Subcutaneous abdominal adipose tissue (tissue), 5 donors: Measurements from ENCODE around the gene ARMC3.

Experiments
- H3K27ac ChIP-seq: one replicate; pipeline ENCODE4 v1.7.0; 2013; ENCODE audit warnings: low read depth, mild to moderate bottlenecking, inconsistent platforms, low read length, moderate library complexity
- H3K27me3 ChIP-seq, 5 donors: one replicate each; pipeline ENCODE4 v1.7.0; 2013; ENCODE audit warnings: low read length in 5 of 5, inconsistent platforms in 1 of 5; ENCODE audit not compliant: control insufficient read depth in 5 of 5, insufficient read depth in 4 of 5
- H3K36me3 ChIP-seq, 5 donors: one replicate each; pipeline ENCODE4 v1.7.0; 2013; ENCODE audit warnings: low read length in 5 of 5; ENCODE audit not compliant: control insufficient read depth in 5 of 5, insufficient read depth in 5 of 5
- H3K4me1 ChIP-seq, 5 donors: one replicate each; pipeline ENCODE4 v1.7.0; 2013; ENCODE audit warnings: low read length in 5 of 5, mild to moderate bottlenecking in 3 of 5, moderate library complexity in 1 of 5; ENCODE audit not compliant: control insufficient read depth in 5 of 5, insufficient read depth in 5 of 5
- H3K4me3 ChIP-seq, 5 donors: one replicate each; pipeline ENCODE4 v1.7.0; 2013; ENCODE audit warnings: low read length in 5 of 5, low read depth in 1 of 5
- H3K9ac ChIP-seq, 5 donors: one replicate each; pipeline ENCODE4 v1.7.0; 2013; ENCODE audit warnings: low read length in 5 of 5, mild to moderate bottlenecking in 4 of 5, moderate library complexity in 3 of 5
- H3K9me3 ChIP-seq, 5 donors: one replicate each; pipeline ENCODE4 v1.7.0; 2013; ENCODE audit warnings: low read length in 5 of 5; ENCODE audit not compliant: control insufficient read depth in 5 of 5
- donor health status: healthy.
- donor health status: healthy.
- donor health status: healthy.
- donor health status: healthy.
- donor health status: healthy.

ARMC3 gene

DNA sequence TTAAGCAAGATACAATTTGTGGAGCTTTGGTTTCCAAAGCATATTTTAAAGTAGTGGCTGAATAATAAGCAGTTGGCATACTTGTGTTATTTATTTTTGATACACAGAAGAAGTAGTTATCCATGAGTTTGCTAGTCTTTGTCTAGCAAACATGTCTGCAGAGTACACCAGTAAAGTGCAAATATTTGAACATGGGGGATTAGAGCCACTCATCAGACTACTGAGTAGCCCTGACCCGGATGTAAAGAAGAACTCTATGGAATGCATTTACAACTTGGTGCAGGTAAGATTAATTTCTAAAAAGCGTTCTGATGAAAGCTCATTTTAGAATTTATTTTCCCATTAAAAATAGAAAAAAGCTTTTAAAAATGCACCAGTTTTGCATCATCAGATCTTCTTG, 31.4 kb downstream of the ARMC3 start:
- H3K4me3 ChIP-seq: no peak overlapping the region
- no peaks in the 10 kb centered on the region for H3K36me3 ChIP-seq
- H3K27ac ChIP-seq: no peak overlapping the region
- no peaks in the 10 kb centered on the region for H3K4me1 ChIP-seq
- H3K27me3 ChIP-seq: no peaks in the 10 kb centered on the region
- H3K9me3 ChIP-seq: peaks cover 0 to 4% (median 0%) of the 10 kb centered on the region in 5 donors
- no peak overlapping the region for H3K9ac ChIP-seq

DNA sequence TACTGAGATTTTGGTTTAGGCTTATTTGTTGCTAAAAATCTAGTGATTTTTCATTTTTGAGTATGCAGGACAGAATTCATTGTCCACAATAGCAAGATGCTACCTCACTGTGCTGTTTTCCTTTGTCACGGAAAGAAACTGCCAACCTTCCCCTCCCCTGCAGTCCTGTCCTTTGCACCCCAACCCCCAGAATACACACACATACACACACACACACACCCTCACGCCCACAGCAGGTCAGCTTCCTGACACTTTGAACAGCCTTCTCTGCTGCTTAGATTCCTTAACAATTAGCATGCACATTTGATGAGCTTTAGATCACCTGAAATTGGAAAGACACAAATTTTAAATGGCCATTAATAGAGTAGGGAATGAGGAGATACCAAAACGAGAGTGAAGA, 32.1 kb downstream of the ARMC3 start:
- Histone ChIP-seq H3K9me3 (peaks cover 0 to 4% (median 0%) of the 10 kb centered on the region in 5 donors), H3K27me3 (no peaks in the 10 kb centered on the region), H3K36me3 (no peaks in the 10 kb centered on the region), H3K9ac (no peak overlapping the region), H3K4me3 (no peak overlapping the region), H3K4me1 (no peaks in the 10 kb centered on the region), H3K27ac (no peak overlapping the region)

DNA sequence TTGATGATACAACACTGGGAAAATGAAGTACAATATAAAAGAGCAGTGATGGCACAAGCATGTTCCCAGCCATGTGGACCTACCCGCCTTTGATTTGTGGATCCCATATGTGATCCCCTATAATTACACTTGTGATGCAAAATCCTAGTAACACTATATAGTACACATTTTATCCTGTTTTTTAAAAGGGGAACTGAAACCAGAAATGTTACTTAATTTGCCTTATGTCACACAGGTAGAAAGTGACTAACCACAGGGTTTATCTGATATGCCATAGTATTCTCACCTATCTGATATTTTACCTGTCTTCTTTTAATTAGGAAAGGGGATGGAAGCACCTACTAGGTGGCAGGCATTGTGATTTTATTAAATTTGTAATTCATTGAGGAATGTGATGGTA, 35.0 kb downstream of the ARMC3 start:
- Histone ChIP-seq H3K4me3 (no peak overlapping the region), H3K9ac (no peak overlapping the region), H3K27ac (no peak overlapping the region), H3K4me1 (peaks cover 0 to under 1% (median 0%) of the 10 kb centered on the region in 5 donors), H3K27me3 (no peaks in the 10 kb centered on the region), H3K36me3 (no peaks in the 10 kb centered on the region), H3K9me3 (peaks cover 0 to 4% (median 0%) of the 10 kb centered on the region in 5 donors)

GRCh38 chr10:22969704-22970103, 41.9 kb downstream of the ARMC3 start:
- Histone ChIP-seq H3K36me3 (no peaks in the 10 kb centered on the region), H3K9me3 (no peaks in the 10 kb centered on the region), H3K4me1 (peaks cover 0 to 9% (median 6%) of the 10 kb centered on the region in 5 donors), H3K27ac (no peak overlapping the region), H3K4me3 (no peak overlapping the region), H3K27me3 (no peaks in the 10 kb centered on the region), H3K9ac (no peak overlapping the region)

DNA sequence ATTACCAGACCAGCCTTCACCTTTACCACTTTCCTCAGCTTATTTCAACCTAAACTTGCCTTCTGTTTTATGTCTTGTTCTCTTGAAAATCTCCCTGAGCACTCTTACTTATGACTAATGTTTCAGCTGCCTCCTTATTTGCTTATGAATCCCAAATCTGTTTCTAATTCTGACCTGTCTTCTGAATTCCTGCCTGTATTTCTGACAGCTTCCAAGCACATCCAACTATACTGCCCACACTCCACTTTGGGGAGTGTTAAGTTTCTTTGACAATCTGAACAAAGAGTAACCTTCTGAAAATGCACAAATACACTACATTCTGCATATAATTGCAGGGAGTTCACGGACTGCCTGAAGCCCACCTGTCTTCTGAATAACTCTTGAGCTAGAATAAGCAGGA, 48.7 kb downstream of the ARMC3 start:
- Histone ChIP-seq H3K27ac (no peak overlapping the region), H3K27me3 (no peaks in the 10 kb centered on the region), H3K9me3 (no peaks in the 10 kb centered on the region), H3K36me3 (no peaks in the 10 kb centered on the region), H3K9ac (no peak overlapping the region), H3K4me3 (no peak overlapping the region), H3K4me1 (peaks cover 0 to 3% (median 0%) of the 10 kb centered on the region in 5 donors)

DNA sequence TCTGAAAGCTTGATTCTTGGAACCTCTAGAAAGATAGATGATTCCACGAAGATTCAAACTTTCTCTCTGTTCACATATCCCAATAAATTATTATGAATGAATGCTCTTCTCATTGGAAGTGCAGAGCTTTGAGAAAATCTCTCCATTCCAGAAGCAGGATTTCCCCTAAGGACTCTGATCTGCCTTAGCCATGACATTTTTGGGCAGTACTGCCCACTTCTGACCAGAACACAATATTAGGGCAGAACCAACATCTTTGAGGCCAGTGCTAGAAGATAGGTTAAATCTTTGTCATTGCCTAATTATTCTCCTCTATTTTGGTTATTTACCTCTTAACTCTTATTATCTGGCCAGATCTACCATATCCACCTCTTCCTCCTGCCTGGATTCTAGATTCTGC, 49.9 kb downstream of the ARMC3 start:
- Histone ChIP-seq H3K27me3 (no peaks in the 10 kb centered on the region), H3K36me3 (no peaks in the 10 kb centered on the region), H3K27ac (no peak overlapping the region), H3K4me1 (peaks cover 0 to 3% (median 0%) of the 10 kb centered on the region in 5 donors), H3K9me3 (no peaks in the 10 kb centered on the region), H3K4me3 (no peak overlapping the region), H3K9ac (no peak overlapping the region)

- no peaks in the 10 kb centered on the region for H3K27me3 ChIP-seq
- no peaks in the 10 kb centered on the region for H3K36me3 ChIP-seq
- H3K27ac ChIP-seq: no peak overlapping the region
- peaks cover 0 to 3% (median 0%) of the 10 kb centered on the region in 5 donors for H3K4me1 ChIP-seq
- H3K9ac ChIP-seq: no peak overlapping the region
- no peak overlapping the region for H3K4me3 ChIP-seq
- no peaks in the 10 kb centered on the region for H3K9me3 ChIP-seq
Measured at GRCh38 chr10:22978287-22978686, 50.4 kb downstream of the ARMC3 start.

GRCh38 chr10:22978918-22979317, 51.1 kb downstream of the ARMC3 start:
- no peaks in the 10 kb centered on the region for H3K36me3 ChIP-seq
- no peak overlapping the region for H3K9ac ChIP-seq
- H3K4me1 ChIP-seq: peaks cover 0 to 3% (median 0%) of the 10 kb centered on the region in 5 donors
- H3K9me3 ChIP-seq: no peaks in the 10 kb centered on the region
- no peak overlapping the region for H3K27ac ChIP-seq
- H3K27me3 ChIP-seq: no peaks in the 10 kb centered on the region
- H3K4me3 ChIP-seq: no peak overlapping the region

DNA sequence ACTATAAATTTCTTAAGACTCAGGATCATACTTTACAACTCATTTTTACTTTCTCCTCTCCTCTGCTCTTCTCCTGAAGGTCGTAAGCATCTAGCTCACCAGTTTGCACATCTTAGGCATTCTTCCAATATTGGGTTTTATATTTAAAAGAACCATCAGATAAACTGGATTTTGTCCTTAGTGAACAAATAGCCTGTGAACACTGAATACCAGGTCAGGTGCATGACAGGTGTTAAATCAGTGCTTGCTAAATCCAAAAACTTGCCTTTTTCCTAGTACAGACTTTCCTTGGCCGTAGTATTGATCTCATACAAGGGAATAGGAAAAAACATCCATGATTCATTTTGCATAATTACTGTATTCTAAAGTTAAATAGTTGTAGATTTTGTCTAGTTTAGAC, 53.0 kb downstream of the ARMC3 start:
- H3K4me1 ChIP-seq: no peaks in the 10 kb centered on the region
- H3K36me3 ChIP-seq: no peaks in the 10 kb centered on the region
- peaks cover 0 to 2% (median 0%) of the 10 kb centered on the region in 5 donors for H3K27me3 ChIP-seq
- no peak overlapping the region for H3K27ac ChIP-seq
- H3K9me3 ChIP-seq: no peaks in the 10 kb centered on the region
- no peak overlapping the region for H3K4me3 ChIP-seq
- H3K9ac ChIP-seq: no peak overlapping the region

DNA sequence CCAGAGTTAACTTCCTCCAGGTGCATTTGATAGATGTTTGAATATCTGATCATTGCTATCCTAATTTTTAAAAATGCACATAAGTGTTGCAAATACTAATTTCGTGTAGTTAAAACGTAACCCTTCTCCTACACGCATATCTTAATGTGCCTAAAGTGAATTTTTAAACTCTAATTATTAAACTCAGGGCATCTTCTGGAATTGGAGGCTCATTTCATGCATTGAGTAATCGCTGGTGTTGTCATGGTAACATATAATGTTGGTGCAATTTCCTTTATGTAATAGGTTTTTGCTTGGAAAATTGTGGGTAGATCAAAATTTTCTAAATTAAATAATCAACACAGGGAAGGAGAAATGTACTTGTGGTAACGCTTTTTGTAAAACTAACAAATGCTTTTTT, 56.2 kb downstream of the ARMC3 start:
- H3K9me3 ChIP-seq: no peaks in the 10 kb centered on the region
- no peak overlapping the region for H3K9ac ChIP-seq
- peaks cover 0 to 3% (median 0%) of the 10 kb centered on the region in 5 donors for H3K4me1 ChIP-seq
- peaks cover 0 to 2% (median 0%) of the 10 kb centered on the region in 5 donors for H3K27me3 ChIP-seq
- no peak overlapping the region for H3K4me3 ChIP-seq
- H3K36me3 ChIP-seq: no peaks in the 10 kb centered on the region
- no peak overlapping the region for H3K27ac ChIP-seq
